HEK293 (cell line): ENCODE measurements around the gene CNTLN.

Experiments used
- CTCF ChIA-PET: fragments of 350-600 bp; formaldehyde crosslinking; extraction: SDS; loops from one replicate; lab custom pipeline; 2021; ENCODE audit warnings: antibody characterized with exemption; lab: Yijun Ruan, JAX
- POLR2A ChIA-PET: fragments of 300-600 bp; formaldehyde crosslinking; extraction: SDS; loops from one replicate; lab custom pipeline; 2020; ENCODE audit warnings: antibody characterized with exemption, inconsistent platforms; lab: Yijun Ruan, JAX
- H3K27ac ChIP-seq: fragments of 200-500 bp; sonication (Bioruptor generic); 2 replicates; pipeline ENCODE4 v1.5.1; 2014; ENCODE audit warnings: low read depth, low read length, control low read depth, inconsistent platforms; ENCODE audit errors: extremely low read depth
- H3K36me3 ChIP-seq, 2 experiments: fragments of 200-500 bp in 1 of 2; sonication (Bioruptor generic) in 1 of 2; 1 replicate in 1 of 2; 2 replicates in 1 of 2; pipeline ENCODE4 v1.5.1; 2014 to 2017; ENCODE audit warnings: inconsistent platforms in 2 of 2, low read length in 2 of 2; ENCODE audit not compliant: control insufficient read depth in 2 of 2, insufficient read depth in 1 of 2
- H3K4me1 ChIP-seq: fragments of 200-500 bp; sonication (Bioruptor generic); 2 replicates; pipeline ENCODE4 v1.5.1; 2014; ENCODE audit warnings: mild to moderate bottlenecking, low read length, inconsistent platforms; ENCODE audit not compliant: control insufficient read depth, insufficient read depth
- H3K4me3 ChIP-seq: 2 replicates; pipeline ENCODE4 v1.5.1; 2011; ENCODE audit warnings: low read depth, mild to moderate bottlenecking, control low read depth, low read length, moderate library complexity
- H3K9me3 ChIP-seq: fragments of 200-500 bp; sonication (Bioruptor generic); 2 replicates; pipeline ENCODE4 v1.5.1; 2014; ENCODE audit warnings: low read depth, low read length, inconsistent platforms; ENCODE audit not compliant: control insufficient read depth, insufficient read depth
- KLF9 ChIP-seq: fragments of 450-650 bp; formaldehyde crosslinking; IDR thresholded peaks from 2 replicates; pipeline ENCODE4 v1.5.1; 2016; ENCODE audit warnings: missing biosample characterization, missing genetic modification characterization, low read depth
- OVOL3 ChIP-seq: fragments of 450-650 bp; formaldehyde crosslinking; IDR thresholded peaks from 2 replicates; pipeline ENCODE4 v1.5.1; 2016; ENCODE audit warnings: missing biosample characterization, missing genetic modification characterization
- PRDM1 ChIP-seq: fragments of 450-650 bp; formaldehyde crosslinking; IDR thresholded peaks from 2 replicates; pipeline ENCODE4; 2016; ENCODE audit warnings: missing biosample characterization, missing genetic modification characterization
- SETDB1 ChIP-seq: IDR thresholded peaks from one replicate; pipeline ENCODE4 v1.6.1; 2017; ENCODE audit warnings: mild to moderate bottlenecking, low read length, moderate library complexity, mixed read lengths; ENCODE audit not compliant: insufficient read length
- YY1 ChIP-seq: fragments of 450-650 bp; formaldehyde crosslinking; IDR thresholded peaks from 2 replicates; pipeline ENCODE4 v1.5.1; 2018; ENCODE audit warnings: missing biosample characterization, missing genetic modification characterization
- ZBTB48 ChIP-seq: fragments of 450-650 bp; formaldehyde crosslinking; IDR thresholded peaks from 2 replicates; pipeline ENCODE4 v1.5.1; 2016; ENCODE audit warnings: missing biosample characterization, missing genetic modification characterization
- ZBTB8A ChIP-seq: fragments of 450-650 bp; formaldehyde crosslinking; IDR thresholded peaks from 2 replicates; pipeline ENCODE4 v1.5.1; 2016; ENCODE audit warnings: missing biosample characterization, missing genetic modification characterization
- ZNF132 ChIP-seq: fragments of 450-650 bp; formaldehyde crosslinking; IDR thresholded peaks from 2 replicates; pipeline ENCODE4 v1.5.1; 2017; ENCODE audit warnings: missing biosample characterization, missing genetic modification characterization, borderline replicate concordance
- ZNF184 ChIP-seq: fragments of 450-650 bp; IDR thresholded peaks from 2 replicates; pipeline ENCODE4 v1.5.1; 2018; ENCODE audit warnings: missing biosample characterization, mild to moderate bottlenecking, missing genetic modification characterization
- ZNF2 ChIP-seq: fragments of 450-650 bp; formaldehyde crosslinking; IDR thresholded peaks from 2 replicates; pipeline ENCODE4 v1.5.1; 2016; ENCODE audit warnings: missing biosample characterization, missing genetic modification characterization
- ZNF214 ChIP-seq: fragments of 450-650 bp; formaldehyde crosslinking; IDR thresholded peaks from 2 replicates; pipeline ENCODE4 v1.5.1; 2017; ENCODE audit warnings: missing biosample characterization, mild to moderate bottlenecking, missing genetic modification characterization, borderline replicate concordance
- ZNF223 ChIP-seq: fragments of 450-650 bp; formaldehyde crosslinking; IDR thresholded peaks from 2 replicates; pipeline ENCODE4 v1.5.1; 2016; ENCODE audit warnings: missing biosample characterization, missing genetic modification characterization
- ZNF266 ChIP-seq: fragments of 450-650 bp; formaldehyde crosslinking; IDR thresholded peaks from 2 replicates; pipeline ENCODE4 v1.5.1; 2016; ENCODE audit warnings: missing biosample characterization, missing genetic modification characterization, low read depth
- ZNF394 ChIP-seq: fragments of 450-650 bp; formaldehyde crosslinking; IDR thresholded peaks from 2 replicates; pipeline ENCODE4 v1.5.1; 2016; ENCODE audit warnings: missing biosample characterization, missing genetic modification characterization, mild to moderate bottlenecking, moderate library complexity, borderline replicate concordance
- ZNF426 ChIP-seq: fragments of 450-650 bp; formaldehyde crosslinking; IDR thresholded peaks from 2 replicates; pipeline ENCODE4 v1.5.1; 2017; ENCODE audit warnings: missing biosample characterization, missing genetic modification characterization, mild to moderate bottlenecking, inconsistent platforms, moderate library complexity
- ZNF529 ChIP-seq: fragments of 450-650 bp; formaldehyde crosslinking; IDR thresholded peaks from 2 replicates; pipeline ENCODE4 v1.5.1; 2017; ENCODE audit warnings: missing genetic modification characterization, missing biosample characterization; ENCODE audit not compliant: insufficient replicate concordance
- ZNF530 ChIP-seq: fragments of 450-650 bp; formaldehyde crosslinking; IDR thresholded peaks from 2 replicates; pipeline ENCODE4 v1.5.1; 2016; ENCODE audit warnings: low read depth, missing biosample characterization, missing genetic modification characterization
- ZNF561 ChIP-seq: fragments of 450-650 bp; IDR thresholded peaks from 2 replicates; pipeline ENCODE4 v1.5.1; 2018; ENCODE audit warnings: missing biosample characterization, missing genetic modification characterization, borderline replicate concordance
- ZNF654 ChIP-seq: fragments of 450-650 bp; formaldehyde crosslinking; IDR thresholded peaks from 2 replicates; pipeline ENCODE4 v1.5.1; 2016; ENCODE audit warnings: low read depth, missing biosample characterization, missing genetic modification characterization
- ZNF664 ChIP-seq: fragments of 450-650 bp; formaldehyde crosslinking; IDR thresholded peaks from 2 replicates; pipeline ENCODE4 v1.5.1; 2016; ENCODE audit warnings: missing biosample characterization, missing genetic modification characterization
- ZNF747 ChIP-seq: fragments of 450-650 bp; formaldehyde crosslinking; IDR thresholded peaks from 2 replicates; pipeline ENCODE4 v1.5.1; 2016; ENCODE audit warnings: missing biosample characterization, missing genetic modification characterization
- TF ChIP-seq, protein P1 (sequence below): fragments of 450-650 bp; formaldehyde crosslinking; IDR thresholded peaks from 2 replicates; pipeline ENCODE4 v1.5.1; 2016; ENCODE audit warnings: missing biosample characterization, missing genetic modification characterization
- TF ChIP-seq, protein P2 (sequence below): sonication (generic); formaldehyde crosslinking; IDR thresholded peaks from 2 replicates; pipeline ENCODE4 v1.8.1; 2022; ENCODE audit warnings: mild to moderate bottlenecking, moderate library complexity, missing genetic modification reagents
- TF ChIP-seq, protein P3 (sequence below): IDR thresholded peaks from 2 replicates; pipeline ENCODE4 v1.6.1; 2011; ENCODE audit warnings: mild to moderate bottlenecking, low read depth, low read length, borderline replicate concordance
- TF ChIP-seq, protein P4 (sequence below): fragments of 450-650 bp; formaldehyde crosslinking; IDR thresholded peaks from 2 replicates; pipeline ENCODE4 v1.5.1; 2016; ENCODE audit warnings: missing biosample characterization, missing genetic modification characterization
- TF ChIP-seq, protein P5 (sequence below): fragments of 450-650 bp; formaldehyde crosslinking; IDR thresholded peaks from 2 replicates; pipeline ENCODE4 v1.5.1; 2016; ENCODE audit warnings: missing biosample characterization, missing genetic modification characterization
- TF ChIP-seq, protein P6 (sequence below): fragments of 450-650 bp; formaldehyde crosslinking; IDR thresholded peaks from 2 replicates; pipeline ENCODE4 v1.5.1; 2017; ENCODE audit warnings: missing biosample characterization, missing genetic modification characterization

Gene CNTLN

DNA sequence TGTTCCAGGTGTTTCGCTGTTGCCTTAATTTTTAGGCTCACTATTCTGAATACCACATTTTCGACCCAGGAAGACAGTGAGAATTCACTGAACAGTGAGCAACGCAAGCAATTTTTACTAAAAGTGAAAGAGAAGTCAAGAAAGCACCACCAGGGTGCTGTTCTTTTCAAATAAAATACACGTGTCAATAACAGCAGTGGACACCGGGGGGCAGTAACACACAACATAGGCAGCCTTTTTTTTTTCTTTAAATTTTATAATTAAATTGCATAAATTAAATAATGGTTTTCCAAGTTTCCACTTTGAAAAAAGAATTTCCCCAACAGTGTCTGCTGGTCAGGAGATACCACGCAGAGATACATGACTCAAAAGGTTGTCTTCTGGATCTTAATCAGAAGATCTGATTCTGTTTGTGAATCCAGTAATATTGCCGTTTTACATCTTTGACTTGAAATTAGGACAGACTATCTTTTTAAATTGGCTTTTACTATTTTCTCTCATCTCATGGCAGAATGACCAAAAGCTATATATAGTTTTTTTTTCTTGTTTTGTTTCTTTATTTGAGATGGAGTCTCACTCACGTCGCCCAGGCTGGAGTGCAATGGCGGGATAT lies 396.9 kb downstream of the CNTLN start:
- Histone ChIP-seq H3K27ac (no peak overlapping the region), H3K36me3 (no peaks in the 10 kb centered on the region), H3K4me3 (no peak overlapping the region), H3K4me1 (no peaks in the 10 kb centered on the region), H3K9me3 (no peaks in the 10 kb centered on the region)
- ChIA-PET POLR2A (no interaction called here), CTCF (interaction anchor here (0.6 to 7.6 kb wide), 24 partner anchors 7 to 1524 kb away, joined by 3 to 99 read pairs (median 4); no protein-coding TSS in a partner anchor)
- no peak; the same call in 1 of the 2 replicates for TF ChIP-seq YY1 (tag by site-specific recombination)
- TF ChIP-seq, protein P1, sequence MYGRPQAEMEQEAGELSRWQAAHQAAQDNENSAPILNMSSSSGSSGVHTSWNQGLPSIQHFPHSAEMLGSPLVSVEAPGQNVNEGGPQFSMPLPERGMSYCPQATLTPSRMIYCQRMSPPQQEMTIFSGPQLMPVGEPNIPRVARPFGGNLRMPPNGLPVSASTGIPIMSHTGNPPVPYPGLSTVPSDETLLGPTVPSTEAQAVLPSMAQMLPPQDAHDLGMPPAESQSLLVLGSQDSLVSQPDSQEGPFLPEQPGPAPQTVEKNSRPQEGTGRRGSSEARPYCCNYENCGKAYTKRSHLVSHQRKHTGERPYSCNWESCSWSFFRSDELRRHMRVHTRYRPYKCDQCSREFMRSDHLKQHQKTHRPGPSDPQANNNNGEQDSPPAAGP (tag by site-specific recombination) = no peak
- TF ChIP-seq ZNF561 (tag by site-specific recombination) = no peak
- no peak for TF ChIP-seq ZNF530 (tag by site-specific recombination)
- no peak for TF ChIP-seq ZNF426 (tag by site-specific recombination)
- no peak for TF ChIP-seq ZNF2 (tag by site-specific recombination)
- TF ChIP-seq, protein P2, sequence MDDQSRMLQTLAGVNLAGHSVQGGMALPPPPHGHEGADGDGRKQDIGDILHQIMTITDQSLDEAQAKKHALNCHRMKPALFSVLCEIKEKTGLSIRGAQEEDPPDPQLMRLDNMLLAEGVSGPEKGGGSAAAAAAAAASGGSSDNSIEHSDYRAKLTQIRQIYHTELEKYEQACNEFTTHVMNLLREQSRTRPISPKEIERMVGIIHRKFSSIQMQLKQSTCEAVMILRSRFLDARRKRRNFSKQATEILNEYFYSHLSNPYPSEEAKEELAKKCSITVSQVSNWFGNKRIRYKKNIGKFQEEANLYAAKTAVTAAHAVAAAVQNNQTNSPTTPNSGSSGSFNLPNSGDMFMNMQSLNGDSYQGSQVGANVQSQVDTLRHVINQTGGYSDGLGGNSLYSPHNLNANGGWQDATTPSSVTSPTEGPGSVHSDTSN (CRISPR knock-in tag) = no peak
- no peak for TF ChIP-seq ZNF214 (tag by site-specific recombination)
- TF ChIP-seq, protein P3, sequence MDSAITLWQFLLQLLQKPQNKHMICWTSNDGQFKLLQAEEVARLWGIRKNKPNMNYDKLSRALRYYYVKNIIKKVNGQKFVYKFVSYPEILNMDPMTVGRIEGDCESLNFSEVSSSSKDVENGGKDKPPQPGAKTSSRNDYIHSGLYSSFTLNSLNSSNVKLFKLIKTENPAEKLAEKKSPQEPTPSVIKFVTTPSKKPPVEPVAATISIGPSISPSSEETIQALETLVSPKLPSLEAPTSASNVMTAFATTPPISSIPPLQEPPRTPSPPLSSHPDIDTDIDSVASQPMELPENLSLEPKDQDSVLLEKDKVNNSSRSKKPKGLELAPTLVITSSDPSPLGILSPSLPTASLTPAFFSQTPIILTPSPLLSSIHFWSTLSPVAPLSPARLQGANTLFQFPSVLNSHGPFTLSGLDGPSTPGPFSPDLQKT = no peak
- no peak for TF ChIP-seq OVOL3 (tag by site-specific recombination)
- no peak for TF ChIP-seq ZNF184 (tag by site-specific recombination)
- peak; percentile 64 for TF ChIP-seq ZNF654 (tag by site-specific recombination)
- no peak for TF ChIP-seq ZNF529
- no peak for TF ChIP-seq ZBTB8A (tag by site-specific recombination)
- TF ChIP-seq, protein P4, sequence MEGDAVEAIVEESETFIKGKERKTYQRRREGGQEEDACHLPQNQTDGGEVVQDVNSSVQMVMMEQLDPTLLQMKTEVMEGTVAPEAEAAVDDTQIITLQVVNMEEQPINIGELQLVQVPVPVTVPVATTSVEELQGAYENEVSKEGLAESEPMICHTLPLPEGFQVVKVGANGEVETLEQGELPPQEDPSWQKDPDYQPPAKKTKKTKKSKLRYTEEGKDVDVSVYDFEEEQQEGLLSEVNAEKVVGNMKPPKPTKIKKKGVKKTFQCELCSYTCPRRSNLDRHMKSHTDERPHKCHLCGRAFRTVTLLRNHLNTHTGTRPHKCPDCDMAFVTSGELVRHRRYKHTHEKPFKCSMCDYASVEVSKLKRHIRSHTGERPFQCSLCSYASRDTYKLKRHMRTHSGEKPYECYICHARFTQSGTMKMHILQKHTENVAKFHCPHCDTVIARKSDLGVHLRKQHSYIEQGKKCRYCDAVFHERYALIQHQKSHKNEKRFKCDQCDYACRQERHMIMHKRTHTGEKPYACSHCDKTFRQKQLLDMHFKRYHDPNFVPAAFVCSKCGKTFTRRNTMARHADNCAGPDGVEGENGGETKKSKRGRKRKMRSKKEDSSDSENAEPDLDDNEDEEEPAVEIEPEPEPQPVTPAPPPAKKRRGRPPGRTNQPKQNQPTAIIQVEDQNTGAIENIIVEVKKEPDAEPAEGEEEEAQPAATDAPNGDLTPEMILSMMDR (tag by site-specific recombination) = peak; percentile 42; the same call in 1 of the 2 replicates
- TF ChIP-seq ZNF747 (tag by site-specific recombination) = no peak
- no peak for TF ChIP-seq ZNF223 (tag by site-specific recombination)
- TF ChIP-seq SETDB1 = no peak
- TF ChIP-seq ZNF132 (tag by site-specific recombination) = no peak
- TF ChIP-seq, protein P5, sequence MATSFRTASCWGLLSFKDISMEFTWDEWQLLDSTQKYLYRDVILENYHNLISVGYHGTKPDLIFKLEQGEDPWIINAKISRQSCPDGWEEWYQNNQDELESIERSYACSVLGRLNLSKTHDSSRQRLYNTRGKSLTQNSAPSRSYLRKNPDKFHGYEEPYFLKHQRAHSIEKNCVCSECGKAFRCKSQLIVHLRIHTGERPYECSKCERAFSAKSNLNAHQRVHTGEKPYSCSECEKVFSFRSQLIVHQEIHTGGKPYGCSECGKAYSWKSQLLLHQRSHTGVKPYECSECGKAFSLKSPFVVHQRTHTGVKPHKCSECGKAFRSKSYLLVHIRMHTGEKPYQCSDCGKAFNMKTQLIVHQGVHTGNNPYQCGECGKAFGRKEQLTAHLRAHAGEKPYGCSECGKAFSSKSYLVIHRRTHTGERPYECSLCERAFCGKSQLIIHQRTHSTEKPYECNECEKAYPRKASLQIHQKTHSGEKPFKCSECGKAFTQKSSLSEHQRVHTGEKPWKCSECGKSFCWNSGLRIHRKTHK (tag by site-specific recombination) = no peak
- TF ChIP-seq ZNF664 (tag by site-specific recombination) = no peak
- TF ChIP-seq ZNF394 (tag by site-specific recombination) = no peak
- no peak for TF ChIP-seq ZBTB48 (tag by site-specific recombination)
- TF ChIP-seq ZNF266 = no peak
- TF ChIP-seq, protein P6, sequence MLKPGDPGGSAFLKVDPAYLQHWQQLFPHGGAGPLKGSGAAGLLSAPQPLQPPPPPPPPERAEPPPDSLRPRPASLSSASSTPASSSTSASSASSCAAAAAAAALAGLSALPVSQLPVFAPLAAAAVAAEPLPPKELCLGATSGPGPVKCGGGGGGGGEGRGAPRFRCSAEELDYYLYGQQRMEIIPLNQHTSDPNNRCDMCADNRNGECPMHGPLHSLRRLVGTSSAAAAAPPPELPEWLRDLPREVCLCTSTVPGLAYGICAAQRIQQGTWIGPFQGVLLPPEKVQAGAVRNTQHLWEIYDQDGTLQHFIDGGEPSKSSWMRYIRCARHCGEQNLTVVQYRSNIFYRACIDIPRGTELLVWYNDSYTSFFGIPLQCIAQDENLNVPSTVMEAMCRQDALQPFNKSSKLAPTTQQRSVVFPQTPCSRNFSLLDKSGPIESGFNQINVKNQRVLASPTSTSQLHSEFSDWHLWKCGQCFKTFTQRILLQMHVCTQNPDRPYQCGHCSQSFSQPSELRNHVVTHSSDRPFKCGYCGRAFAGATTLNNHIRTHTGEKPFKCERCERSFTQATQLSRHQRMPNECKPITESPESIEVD (tag by site-specific recombination) = no peak
- no peak for TF ChIP-seq KLF9
- TF ChIP-seq PRDM1 (tag by site-specific recombination) = peak; percentile 28; the same call in 1 of the 2 replicates
